Uterus (tissue), 2 donors: ENCODE measurements around the gene RNF130.

Source experiments
- POLR2A ChIP-seq, 2 donors: fragments of 450-650 bp; IDR thresholded peaks; one replicate each; pipeline ENCODE4 v1.6.1; 2016; ENCODE audit warnings: antibody characterized with exemption in 2 of 2, mild to moderate bottlenecking in 1 of 2, moderate library complexity in 1 of 2
- TF ChIP-seq, protein P1 (sequence below), 4 experiments: fragments of 200-600 bp in 2 of 4; fragments of 450-650 bp in 2 of 4; sonication (generic) in 2 of 4; IDR thresholded peaks; one replicate each; pipeline ENCODE4 v1.5.1; 2016 to 2019; ENCODE audit warnings: antibody characterized with exemption in 4 of 4, mild to moderate bottlenecking in 2 of 4, moderate library complexity in 1 of 4

DNA sequence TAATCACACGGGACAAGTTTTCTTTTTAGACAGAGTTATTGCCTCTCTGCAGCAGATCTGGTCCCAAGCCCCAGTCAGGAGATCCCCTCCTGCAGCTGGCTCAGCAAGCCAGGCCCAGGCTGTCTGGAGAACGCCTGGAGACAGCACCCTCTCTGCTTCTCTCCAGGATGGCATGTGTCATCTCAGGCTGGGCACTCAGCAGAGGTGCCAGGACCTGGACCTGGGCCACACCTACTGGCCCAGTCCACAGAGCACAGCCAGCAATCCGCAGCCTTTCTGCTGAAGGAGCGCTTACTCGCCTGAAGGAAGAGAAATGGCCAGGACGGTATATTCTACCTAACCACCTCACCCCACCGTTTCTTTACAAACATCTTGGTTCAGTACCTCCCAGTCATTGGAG, 159.2 kb downstream of the RNF130 start:
- TF ChIP-seq, protein P1, sequence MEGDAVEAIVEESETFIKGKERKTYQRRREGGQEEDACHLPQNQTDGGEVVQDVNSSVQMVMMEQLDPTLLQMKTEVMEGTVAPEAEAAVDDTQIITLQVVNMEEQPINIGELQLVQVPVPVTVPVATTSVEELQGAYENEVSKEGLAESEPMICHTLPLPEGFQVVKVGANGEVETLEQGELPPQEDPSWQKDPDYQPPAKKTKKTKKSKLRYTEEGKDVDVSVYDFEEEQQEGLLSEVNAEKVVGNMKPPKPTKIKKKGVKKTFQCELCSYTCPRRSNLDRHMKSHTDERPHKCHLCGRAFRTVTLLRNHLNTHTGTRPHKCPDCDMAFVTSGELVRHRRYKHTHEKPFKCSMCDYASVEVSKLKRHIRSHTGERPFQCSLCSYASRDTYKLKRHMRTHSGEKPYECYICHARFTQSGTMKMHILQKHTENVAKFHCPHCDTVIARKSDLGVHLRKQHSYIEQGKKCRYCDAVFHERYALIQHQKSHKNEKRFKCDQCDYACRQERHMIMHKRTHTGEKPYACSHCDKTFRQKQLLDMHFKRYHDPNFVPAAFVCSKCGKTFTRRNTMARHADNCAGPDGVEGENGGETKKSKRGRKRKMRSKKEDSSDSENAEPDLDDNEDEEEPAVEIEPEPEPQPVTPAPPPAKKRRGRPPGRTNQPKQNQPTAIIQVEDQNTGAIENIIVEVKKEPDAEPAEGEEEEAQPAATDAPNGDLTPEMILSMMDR (IDR thresholded peaks at IDR 0.05) = no peak
- no peak for TF ChIP-seq POLR2A (IDR thresholded peaks at IDR 0.05)
